T-helper 2 cell treated with Interferon-gamma antibody and Interleukin-4, amounts not matched to agents 100 ng/mL and 5 ng/mL, for 36 hours (primary cell): Measurements from ENCODE around the gene BAHD1. TPM values are rescaled to one million over a fixed set of nuclear protein-coding genes. Genes with fewer than 3 reads are reported as not detected.

Experiments used
- intact Hi-C: fragments of 100-400 bp; cut with micrococcal nuclease; formaldehyde crosslinking; loops from one replicate; pipeline ENCODE4 v1.15.1; 2023
- total RNA-seq: library from RNA; stranded (reverse); gene quantifications from 2 replicates; pipeline ENCODE4 v1.2.3, GENCODE V29; 2022

BAHD1 gene
- total RNA-seq, 1 donor from 2014 or later: 31.2 TPM

- intact Hi-C loops: no loop called here
Measured at GRCh38 chr15:40489274-40490175, 48.8 kb downstream of the BAHD1 start.

- intact Hi-C loops: no loop called here
Measured at GRCh38 chr15:40493089-40493840, 52.5 kb downstream of the BAHD1 start.

GRCh38 chr15:40495516-40495915, 54.8 kb downstream of the BAHD1 start:
- intact Hi-C loops: no loop called here

GRCh38 chr15:40498418-40498817, 57.7 kb downstream of the BAHD1 start:
- intact Hi-C loops: no loop called here

GRCh38 chr15:40498891-40499290, 58.1 kb downstream of the BAHD1 start:
- intact Hi-C loops: no loop called here

GRCh38 chr15:40499931-40500330, 59.2 kb downstream of the BAHD1 start:
- intact Hi-C loops: no loop called here

GRCh38 chr15:40500568-40501330, 60.0 kb downstream of the BAHD1 start:
- intact Hi-C loops: no loop called here

GRCh38 chr15:40501487-40501886, 60.7 kb downstream of the BAHD1 start:
- intact Hi-C loops: no loop called here

GRCh38 chr15:40506964-40507571, 66.3 kb downstream of the BAHD1 start:
- intact Hi-C loops: loop anchor here (5.0 kb wide), 1 partner anchor 65 kb away; the partner anchor contains the start of gene BAHD1

- intact Hi-C loops: loop anchor here (5.0 kb wide), 1 partner anchor 66 kb away; the partner anchor contains the start of gene BAHD1
Measured at GRCh38 chr15:40508216-40508615, 67.5 kb downstream of the BAHD1 start.

- intact Hi-C loops: no loop called here
Measured at GRCh38 chr15:40510201-40510600, 69.4 kb downstream of the BAHD1 start.

- intact Hi-C loops: no loop called here
Measured at GRCh38 chr15:40511093-40511471, 70.3 kb downstream of the BAHD1 start.

- intact Hi-C loops: no loop called here
Measured at GRCh38 chr15:40511472-40512133, 70.8 kb downstream of the BAHD1 start.

- intact Hi-C loops: no loop called here
Measured at GRCh38 chr15:40512440-40512839, 71.7 kb downstream of the BAHD1 start.

GRCh38 chr15:40513609-40514008, 72.9 kb downstream of the BAHD1 start:
- intact Hi-C loops: no loop called here

GRCh38 chr15:40516322-40516721, 75.6 kb downstream of the BAHD1 start:
- intact Hi-C loops: no loop called here
